HG02642 (cell line): ENCODE measurements around the gene EVC.
A peak's percentile ranks its signal among the peaks of the same experiment; 100 is the strongest.
"Not testable (repeated sequence)": the region's sequence is repeated elsewhere in the genome, so short reads cannot be mapped to it uniquely, and the experiment has no call there.

Source experiments
- ATAC-seq: cut with Tn5 transposase; IDR thresholded peaks from one replicate; pipeline ENCODE4 v1.9.1; 2021; ENCODE audit warnings: mild to moderate bottlenecking; ENCODE audit not compliant: unreplicated experiment, poor library complexity

Gene EVC

DNA sequence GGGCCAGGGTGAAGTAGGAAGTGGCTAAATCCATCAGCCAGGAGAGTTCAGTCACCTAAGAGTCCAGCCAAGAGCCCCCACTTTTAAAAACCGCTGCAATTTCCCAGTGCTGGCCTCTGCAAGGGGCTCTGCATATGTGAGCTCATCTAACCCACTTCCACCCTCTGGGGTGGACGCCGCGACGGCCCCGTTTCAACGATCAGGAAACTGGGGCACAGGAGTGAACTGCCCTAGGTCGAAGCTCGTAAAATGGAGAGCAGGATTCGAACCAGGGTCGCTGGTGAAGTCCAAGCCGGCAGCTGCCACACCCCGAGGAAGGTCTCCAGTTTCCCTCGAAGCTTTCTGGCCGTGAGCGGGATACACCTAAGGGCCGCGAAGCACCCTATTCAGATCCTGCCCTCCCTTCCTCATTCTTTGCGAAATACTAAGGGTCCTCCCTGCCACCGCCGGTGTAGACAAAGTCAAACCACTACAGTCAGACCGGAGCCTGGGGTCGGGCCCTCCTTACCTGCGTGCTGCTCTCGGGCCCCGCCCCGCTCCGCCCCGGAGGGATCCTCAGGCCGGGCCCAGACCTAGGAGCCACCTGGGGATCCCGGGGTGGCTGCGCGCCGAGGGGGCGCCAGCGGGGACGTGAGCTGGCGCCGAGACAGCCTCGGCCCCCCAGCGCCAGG, 3.1 kb upstream of the EVC start:
- peak; percentile 29 for ATAC-seq

DNA sequence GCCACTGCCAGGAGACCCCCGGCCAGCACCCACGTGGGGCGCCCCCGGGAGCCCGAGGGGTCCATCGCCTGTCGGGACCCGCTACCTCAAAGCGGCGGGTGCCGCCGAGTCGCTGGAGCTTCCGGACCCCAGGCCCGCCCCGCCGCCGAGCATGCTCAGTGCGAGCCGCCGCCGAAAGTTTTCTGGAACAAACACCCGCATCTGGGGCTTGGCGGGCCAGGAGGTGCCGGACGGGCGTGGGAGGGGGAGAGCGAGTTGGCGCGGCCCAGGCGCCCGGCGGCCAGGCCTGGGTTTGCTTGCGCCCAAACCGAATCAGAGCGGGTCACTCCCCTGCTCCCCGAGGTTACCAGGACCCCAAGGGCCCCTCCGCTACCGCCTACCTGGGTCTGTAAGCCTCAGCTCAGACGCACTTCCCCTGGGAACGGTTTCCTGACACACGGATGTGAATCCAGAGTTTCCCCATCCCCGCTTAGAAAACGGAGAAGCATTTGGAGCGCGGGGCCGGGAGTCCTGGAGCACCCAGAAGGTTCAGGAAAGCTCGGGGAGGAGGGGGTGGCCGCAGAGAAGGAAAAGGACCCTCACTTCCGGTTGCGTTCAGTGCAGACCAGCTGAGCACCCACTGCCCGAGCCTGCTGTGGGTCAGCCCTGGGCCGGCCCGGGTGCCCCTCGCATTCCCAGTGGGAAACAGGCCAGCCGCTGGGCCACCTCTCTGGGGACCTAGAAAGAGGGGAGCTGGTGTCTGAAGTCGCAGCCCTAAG, 2.4 kb upstream of the EVC start, which contains the start of gene EVC2:
TSS of gene EVC2 (minus strand) at position 111 of the 758 bp plus-strand sequence. CDS start at position 65, 46 bp downstream.
- peak; percentile 35 for ATAC-seq

DNA sequence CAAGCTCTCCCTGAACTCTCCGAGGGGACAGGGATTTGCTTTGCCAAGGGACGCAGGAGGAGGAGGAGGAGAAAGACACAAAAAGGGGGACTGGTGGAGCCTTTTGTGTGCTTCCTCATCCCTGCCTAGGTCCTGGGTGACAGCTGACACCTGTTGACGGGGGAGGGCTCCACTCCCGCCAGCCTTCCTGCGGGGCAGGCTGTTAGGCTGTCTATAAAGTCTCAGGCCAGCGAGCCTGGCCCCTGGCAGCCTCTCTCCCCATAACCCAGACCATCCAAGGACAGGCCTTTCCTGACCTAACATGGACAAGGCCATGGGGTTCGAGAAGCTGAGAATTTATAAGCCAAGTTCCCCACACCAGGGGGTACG, 1.8 kb upstream of the EVC start:
- ATAC-seq: no peak

DNA sequence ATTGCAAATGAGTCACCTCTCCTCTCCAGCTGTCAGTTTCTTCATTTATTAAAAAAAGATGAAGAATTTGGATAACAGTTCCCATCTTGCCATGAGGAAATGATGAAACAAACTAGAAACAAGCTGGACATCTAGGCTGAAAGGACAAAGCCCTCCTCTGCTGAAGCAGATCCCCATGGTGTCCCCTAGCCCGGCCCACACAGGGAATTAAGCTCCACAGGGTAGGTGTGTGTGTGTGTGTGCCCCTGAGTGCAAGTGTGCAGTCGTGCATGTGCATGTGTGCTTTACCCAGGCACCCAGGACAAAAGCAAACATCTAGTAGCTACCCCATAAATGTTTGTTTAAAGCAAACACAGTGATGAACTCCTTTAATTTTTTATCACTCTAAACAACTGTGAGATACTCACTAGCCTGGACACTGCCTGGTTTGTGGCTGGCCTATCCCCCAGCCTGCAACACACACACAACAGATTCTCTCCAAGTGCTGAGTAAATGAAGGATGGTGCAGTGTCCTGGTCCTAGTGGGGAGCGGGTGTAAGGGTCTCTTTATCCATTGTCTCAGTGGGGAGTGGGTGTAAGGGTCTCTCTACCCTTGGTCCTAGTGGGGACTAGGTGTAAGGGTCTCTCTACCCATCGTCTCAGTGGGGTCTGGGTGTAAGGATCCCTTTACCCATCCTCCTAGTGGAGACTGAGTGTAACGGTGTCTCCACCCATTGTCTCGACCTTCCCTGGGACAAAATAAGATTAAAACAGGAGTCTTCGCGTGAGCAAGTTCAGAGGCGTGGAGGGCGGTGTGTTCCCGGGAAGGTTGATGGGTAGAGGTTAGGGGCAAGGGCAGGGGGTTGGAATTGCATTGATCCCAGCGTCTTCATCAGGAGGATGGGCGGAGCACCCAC, 688 bp upstream of the EVC start:
- no peak for ATAC-seq

DNA sequence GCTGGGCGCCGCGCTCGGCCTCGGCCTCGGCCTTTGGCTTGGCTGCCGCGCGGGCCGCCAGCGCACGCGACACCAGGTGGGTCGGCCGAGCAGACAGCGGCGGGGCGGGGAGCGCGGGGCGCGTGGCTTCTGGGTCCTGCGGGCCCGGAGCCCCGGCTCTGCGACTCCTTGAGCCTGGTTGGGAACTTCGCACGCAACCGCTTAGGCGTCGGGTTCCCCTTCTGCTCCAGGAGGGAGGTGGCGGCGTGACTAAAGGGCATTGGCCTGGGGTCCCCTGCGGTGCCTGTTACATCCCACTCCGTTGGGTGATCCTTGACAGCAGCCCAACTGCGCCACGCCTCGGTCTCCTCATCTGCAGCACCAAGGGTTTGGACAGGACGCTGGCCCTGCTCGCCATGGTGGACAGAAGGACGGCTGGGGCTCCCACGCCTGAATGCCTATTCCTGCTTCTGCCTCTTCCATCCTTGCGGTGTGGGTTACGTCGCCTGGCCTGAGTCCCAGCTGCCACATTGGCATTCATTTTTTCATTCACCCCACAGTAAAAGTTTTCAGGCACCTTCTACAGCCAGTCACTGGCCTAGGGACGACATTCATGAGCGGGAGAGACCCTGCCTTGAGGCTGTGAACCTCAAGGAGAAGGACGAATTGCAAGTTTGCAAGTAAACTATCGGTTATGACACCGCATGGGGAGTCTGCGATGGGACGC, 631 bp downstream of the EVC start:
- ATAC-seq: no peak

DNA sequence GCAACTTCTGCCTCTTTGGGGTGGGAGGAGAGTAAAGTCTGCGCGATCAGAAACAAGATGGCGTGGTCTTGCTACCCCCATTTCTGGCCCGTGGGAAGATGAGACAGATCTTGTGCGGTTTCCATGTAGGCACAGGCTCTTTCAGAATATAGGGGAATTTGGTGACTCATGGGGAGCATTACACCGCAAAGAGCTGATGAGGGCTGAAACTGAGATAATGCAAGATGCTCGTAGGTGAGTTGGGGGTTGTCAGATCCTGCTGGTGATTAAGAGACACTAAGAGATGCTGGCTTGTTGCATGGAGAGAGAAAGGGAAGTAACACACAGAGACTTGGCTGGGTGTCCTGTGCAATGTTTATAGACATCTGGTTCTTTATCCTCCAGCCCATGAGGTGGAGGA, 1.5 kb downstream of the EVC start:
- ATAC-seq: peak; percentile 38

DNA sequence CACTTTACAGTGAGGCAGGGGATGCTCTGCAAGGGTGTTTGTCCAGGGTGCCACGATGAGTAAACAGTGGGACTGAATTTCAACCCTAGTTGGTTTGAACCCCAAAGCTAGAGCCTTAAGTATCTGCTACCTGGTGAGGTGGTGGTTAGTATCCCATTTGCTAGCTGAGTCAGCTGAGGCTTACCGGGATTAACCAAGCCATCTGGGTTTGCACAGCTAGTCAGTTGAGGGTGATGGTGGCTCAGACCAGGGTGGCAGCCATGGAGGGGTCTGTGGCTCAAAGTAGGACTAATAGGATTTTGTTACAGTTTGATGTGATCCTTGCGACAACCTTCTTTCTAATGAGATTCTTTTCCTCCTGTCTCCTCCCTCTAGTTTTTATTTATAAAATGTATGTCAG, 1.9 kb downstream of the EVC start:
- no peak for ATAC-seq

DNA sequence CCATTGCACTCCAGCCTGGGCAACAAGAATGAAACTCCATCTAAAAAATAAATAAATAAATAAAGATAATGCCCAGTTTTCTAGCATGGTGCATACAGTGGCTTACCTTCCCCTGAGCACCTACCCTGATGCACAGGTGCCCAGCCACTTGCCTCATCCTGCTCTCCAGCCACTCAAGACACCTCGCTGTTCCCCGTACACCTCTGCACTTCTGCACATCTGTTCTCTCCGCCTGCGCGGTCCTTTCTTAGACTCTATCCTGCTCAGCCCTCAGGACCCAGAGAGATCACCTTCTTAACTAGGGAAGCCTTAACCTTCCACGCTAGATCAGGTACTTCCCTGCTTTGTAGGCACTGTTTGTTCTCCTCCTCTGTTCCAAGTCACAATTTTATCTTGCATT, 2.9 kb downstream of the EVC start:
- no peak for ATAC-seq

DNA sequence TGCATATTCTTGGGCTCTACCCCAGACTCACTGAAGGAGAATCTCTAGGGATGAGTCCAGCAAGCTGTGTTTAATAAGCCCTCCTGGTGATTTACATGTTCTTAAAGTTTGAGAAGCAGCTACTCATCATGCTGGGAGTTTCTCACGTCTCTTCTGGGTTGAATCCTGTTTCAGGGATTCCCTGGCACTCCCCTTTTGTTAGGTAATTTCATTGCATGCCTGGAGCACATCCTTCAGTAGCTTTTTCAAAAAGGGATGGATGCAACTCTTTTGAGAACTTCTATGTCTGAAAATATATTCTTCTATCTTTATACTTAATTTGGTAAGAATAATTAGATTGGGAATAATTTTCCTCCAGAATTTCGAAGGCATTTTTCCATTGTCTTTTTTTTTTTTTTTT, 4.4 kb downstream of the EVC start:
- ATAC-seq: no peak

DNA sequence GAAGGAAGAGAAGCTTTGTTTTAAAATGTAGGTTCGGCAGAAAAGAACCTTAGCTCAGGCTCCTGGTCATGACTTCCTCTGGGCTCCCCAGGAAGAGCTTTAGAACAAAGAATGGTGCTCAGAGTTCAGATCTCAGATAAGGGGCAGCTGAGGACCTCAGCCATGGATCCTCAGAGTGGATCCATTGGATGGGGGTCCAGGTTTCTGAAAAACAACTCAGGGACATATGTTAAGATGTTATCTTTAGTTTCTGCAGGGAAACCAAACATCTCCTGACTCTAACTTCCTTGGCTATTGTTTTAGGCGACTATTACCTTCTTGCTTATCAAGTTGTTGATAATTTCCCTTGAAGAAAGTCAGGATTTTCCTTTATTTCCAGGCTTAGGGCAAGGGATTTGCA, 5.4 kb downstream of the EVC start:
- no peak for ATAC-seq

DNA sequence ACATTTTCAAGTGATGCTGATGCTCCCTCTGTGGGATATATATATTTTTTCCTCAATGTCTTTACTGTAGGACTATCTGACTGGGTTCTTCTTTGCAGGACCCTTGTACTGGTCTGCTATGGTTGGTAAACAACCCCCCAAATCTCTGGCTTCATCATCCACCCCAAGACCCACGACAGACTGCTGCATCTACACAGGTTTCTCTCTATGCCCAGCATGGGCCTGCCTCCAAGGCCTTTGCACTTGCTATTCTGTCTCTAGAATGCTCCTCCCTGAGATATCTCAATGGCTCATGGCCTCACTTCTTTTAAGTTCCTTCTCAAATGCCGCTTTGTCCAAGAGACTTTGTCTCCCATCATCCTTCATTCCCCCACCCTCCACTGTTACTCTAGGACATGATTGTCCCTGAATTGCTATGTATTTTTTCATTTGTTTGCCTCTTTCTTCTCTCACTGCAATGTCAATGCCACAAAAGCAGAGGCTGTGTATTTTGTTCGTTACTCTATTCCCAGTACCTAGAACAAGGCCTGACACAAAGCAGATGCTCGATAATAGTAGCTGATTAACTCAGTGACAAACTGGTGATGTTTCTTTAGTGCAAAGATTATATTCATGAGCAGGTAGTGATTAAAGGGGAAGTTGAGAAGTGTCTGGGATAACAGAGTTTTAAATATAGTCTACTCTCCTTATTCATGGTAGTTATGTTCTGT, 6.6 kb downstream of the EVC start:
- ATAC-seq: no peak

DNA sequence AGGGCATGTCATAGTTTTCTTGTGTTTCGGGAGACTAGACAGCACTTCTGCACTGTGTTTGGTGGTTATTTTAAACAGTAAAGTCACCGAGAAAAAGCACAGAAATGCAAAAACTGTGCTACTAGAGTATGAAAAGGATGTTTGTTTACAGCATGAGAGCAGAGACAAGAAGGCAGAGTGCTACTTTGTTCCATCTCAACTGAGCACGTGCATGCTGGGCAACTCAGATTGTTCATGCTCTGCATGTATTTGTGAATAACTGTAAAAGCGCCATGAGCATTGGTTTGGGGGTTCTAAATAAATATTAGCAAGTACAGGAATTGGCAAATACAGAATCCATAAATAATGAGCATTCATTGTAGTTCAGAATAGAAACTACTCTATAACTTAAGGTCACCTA, 7.4 kb downstream of the EVC start:
- no peak for ATAC-seq

DNA sequence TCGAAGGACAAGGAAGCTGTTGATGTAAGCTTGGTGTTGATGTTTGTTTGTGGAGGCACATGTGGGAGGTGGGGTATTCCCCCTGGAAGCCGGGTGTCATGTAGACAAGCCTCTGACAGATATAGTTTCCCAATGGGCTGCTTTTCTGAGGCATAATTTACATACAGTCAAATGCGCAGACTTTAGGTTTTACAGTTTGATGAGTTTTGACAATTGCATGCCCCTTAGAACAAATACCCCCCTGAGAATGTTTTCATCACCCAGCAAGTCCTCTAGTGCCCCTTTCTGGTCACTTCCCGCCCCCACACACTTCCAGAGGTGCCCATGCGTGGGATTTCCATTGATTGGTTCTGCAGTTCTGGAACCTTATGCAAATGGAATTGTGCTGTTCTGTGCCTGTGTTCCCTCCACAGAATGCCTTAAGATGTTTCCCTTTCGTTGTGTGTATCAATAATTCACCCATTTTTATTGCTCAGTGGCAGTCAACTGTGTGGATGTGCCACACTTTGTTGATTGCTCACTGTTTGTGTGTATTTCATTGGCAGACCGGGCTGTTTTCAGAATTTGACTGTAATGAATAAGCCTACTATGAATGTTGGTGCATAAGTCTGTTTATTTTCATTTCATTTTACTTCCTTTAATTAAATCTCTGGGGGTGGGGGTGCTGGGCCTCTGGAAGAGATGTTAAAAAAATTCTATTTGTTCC, 8.5 kb downstream of the EVC start:
- ATAC-seq: peak; percentile 57

DNA sequence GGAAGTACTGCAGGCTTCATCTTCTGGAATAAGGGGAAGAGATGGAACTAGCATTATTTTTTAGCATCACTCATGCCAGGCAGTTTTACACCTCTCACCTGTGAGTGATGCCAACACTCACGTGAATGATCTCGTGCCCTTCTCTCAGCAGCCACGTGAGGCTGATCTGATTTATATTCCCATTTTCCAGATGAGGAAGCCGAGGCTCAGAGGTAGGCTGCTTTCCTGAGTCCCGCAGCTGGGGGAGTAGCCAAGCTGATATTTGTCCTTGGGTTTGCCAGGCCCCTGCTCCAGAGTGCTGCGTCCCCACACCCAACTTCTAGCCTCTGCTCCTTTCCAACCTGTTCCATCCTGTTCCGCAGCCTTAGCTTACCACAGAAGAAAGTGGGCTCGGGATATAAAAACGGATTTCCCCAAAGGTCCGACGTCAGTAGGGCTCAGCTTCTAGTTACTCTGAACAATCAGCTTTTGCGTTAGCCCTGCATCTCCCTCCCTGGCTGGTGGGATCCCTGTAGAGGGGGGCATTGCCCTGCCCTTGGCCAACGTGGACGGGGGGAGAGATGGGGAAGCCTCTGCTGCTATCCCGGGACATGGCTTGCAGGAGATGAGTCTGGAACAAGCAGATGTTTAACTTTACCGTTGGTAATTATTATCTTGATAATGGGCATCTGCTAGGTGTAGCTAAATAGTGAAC, 9.3 kb downstream of the EVC start:
- no peak for ATAC-seq

DNA sequence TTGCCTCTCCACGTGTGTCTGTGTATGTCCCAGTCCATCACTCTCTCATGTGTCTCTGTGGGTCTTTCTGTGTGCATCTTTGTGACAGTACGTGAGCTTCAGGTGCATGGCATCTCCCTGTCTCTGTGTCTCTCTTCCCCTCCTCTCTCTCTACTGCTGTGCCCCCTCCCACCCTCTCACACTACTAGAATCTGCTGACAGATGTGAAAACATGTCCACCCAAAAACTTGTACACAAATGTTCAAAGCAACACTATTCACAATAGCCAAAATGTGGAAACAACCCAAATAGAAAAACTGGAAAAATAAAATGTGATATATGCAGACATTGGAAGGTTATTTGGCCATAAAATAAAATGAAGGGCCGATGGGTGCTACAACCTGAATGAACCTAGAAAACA, 10.0 kb downstream of the EVC start:
- no peak for ATAC-seq

DNA sequence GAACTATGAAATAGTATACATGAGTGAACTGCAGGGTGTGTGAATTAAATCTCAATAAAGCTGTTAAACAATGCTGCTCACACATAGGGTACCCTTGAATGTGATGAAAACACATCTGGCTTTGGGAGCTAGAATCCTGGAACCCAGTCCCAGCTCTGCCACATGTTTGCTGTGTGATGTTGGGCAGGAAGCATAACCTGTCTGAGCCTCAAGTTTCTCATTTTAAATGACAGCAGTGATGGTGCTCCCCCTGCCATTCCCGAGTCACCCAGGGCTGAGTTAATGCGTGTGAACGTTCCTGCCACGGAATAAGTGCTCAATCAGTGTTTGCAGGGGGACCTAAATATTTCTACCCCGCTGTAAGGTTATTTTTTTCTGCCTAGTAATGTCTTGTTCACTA, 10.9 kb downstream of the EVC start:
- no peak for ATAC-seq

DNA sequence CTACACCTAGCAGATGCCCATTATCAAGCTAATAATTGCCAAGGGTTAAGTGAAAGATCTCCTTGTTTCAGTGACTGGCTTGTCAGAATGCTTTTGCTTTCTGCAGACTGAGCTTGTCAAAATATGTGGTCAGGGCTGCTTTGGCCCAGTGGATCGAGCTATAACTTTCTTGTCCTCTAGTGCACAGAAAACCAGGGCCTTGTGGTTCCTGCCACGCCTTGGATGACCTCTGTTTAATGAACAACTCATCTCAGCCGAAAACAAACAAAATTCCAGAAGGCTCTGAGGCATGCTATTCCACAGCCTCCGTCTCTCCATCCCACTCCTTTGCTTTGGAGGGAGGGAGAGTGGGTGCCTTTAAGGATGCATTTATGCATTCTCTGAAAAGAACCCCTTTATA, 11.3 kb downstream of the EVC start:
- ATAC-seq: no peak

DNA sequence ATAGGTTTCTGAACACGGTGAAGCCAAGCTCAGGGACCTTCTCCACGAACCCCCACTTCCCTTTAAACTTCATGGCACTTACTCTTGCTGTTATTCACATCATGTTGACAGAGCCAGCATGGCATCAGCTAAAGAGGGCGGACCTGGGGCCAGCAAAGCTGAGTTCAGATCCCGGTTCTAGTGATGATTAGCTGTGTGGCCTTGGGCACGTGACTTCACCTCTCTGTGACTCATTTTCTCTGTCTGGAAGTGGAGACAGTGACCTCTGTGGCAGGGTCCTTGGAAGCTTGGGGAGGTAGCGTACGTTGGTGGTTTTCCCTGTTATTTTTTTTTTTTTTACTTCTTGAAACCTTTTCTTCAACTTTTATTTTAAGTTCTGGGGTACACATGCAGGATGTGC, 13.4 kb downstream of the EVC start:
- ATAC-seq: no peak

DNA sequence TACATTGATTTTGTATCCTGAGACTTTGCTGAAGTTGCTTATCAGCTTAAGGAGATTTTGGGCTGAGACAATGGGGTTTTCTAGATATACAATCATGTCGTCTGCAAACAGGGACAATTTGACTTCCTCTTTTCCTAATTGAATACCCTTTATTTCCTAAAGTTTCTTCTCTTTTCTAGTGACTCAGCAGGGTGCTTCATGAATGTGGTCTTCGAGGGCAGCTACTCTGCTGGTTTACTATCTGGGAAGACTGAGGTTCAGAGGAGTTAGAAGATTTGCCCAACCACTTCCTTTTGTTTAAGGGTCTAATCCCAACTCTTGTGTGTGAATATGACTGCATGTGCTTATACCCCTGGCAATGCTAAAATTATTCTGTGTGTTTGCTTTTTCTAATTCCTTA, 17.4 kb downstream of the EVC start:
- not testable (repeated sequence) for ATAC-seq
